Head of caudate nucleus (tissue), 42 donors: ENCODE measurements around the gene PDCD6IP.

Experiments
- DNase-seq, 42 donors: peaks; one replicate each; pipeline versions ENCODE4 v3.0.0 to v3.0.0-alpha.2; 2020 to 2021; ENCODE audit warnings: mixed read lengths in 7 of 42
- intact Hi-C: fragments of 100-400 bp; cut with DNase I; formaldehyde crosslinking; loops from one replicate; pipeline ENCODE4 v1.15.0; 2022

PDCD6IP gene

DNA sequence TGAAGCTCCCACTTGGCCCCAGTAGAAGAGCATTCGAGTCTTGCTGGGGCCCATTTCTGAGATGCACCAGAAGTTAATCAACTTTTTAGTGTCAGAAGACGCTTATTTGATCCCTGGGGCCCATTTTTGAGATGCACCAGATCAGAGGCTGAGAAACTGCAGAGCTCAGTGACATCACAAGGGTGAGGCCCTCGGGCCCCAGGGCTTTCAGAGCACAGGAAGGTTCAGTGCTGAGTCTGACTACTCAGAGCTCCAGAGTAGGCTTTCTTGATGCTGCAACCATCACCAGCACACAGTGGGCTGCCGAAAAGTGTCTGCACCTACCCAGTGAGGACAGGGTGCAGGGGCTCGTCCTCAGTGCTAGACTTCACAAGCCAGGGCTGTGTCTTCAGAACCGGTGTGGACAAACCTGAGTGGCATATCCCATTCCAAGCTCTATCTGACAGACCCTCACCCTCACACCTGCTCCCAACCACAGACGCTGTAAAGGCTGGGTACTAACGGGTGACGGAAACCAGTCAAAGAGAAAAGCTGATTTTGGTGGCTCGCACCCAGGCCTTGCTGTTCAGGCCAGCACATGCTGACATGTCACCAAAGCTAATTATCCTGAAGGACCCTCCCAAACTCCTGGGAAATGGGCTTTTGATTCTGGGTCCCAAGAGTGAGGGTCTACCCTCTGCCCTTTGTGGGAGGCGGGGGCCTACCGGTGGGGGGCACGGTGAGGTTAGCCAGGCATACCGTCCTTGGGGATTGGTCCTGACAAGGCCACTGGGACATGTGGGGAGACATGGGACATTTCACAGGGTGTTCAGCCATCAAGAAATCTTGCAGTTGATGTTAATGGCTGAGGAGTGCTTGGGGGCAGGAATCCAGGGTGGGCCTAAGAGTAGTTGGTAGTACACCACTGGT is 83.0 kb downstream of the PDCD6IP start:
- intact Hi-C loops, result loop anchor here (10.0 kb wide), 1 partner anchor 803 kb away; no protein-coding TSS in a partner anchor

GRCh38 chr3:33882296-33882695 is 83.9 kb downstream of the PDCD6IP start:
- intact Hi-C loops, result loop anchor here (10.0 kb wide), 1 partner anchor 803 kb away; no protein-coding TSS in a partner anchor
- DNase-seq, result no peak

More for the DNA sequence above, 83.0 kb downstream of the PDCD6IP start:
- DNase-seq, result no peak

DNA sequence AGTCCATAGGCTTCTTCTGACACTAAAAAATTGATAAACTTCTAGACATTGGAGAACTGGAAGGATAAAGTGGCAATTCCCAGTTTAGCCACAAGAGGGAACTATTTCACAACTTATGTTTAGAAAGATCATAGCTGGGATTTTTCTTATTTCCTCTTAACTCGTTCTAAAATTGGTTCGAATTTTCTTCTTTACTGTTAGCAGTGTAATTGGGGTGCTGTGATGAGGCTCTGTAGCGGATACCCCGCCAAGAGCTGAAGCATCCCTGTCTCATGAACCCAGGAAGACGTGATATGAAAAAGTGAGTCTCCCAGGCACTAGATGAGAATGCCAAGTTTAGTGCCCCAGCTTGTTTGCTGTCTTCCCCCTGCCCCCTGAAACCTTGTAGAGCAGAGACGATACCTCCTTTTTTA is 85.1 kb downstream of the PDCD6IP start:
- intact Hi-C loops, result loop anchor here (10.0 kb wide), 1 partner anchor 801 kb away; no protein-coding TSS in a partner anchor
- DNase-seq, result peak in 11 of 42 donors; percentile 10 to 73 (median 43)

DNA sequence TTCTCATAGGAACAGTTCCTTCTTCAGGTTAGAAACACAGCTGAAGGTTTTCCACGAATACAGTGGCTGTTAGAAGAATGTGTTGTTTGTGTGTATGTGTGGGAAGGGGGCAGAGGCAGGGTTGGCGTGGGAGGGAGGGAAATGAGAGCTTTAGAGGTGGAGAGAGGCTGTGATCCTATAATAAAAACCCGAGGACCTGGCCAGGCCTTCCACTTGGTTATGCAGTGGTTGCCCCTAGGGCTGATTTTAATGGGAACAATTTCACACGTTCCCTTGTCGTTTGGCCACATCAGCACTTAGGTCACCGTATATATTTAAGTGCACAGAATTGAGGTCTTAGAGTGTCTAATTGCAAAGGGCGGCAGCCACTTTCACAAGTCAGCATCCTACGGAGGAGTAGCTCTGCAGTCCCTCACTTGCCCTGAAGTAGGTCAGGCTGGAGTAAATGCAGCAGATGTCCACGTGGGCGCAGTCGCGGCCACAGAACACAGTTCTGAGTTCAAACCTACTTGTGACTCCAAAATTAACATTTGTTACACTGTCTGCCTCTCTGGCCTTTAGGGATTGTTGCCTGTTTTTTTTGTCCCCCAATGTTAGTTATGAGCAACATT is 85.6 kb downstream of the PDCD6IP start:
- intact Hi-C loops, result loop anchor here (10.0 kb wide), 1 partner anchor 801 kb away; no protein-coding TSS in a partner anchor
- DNase-seq, result peak in 1 of 42 donors; percentile 13

GRCh38 chr3:33884701-33885100 is 86.3 kb downstream of the PDCD6IP start:
- intact Hi-C loops, result loop anchor here (10.0 kb wide), 1 partner anchor 800 kb away; no protein-coding TSS in a partner anchor
- no peak for DNase-seq

- intact Hi-C loops, result loop anchor here (10.0 kb wide), 1 partner anchor 799 kb away; no protein-coding TSS in a partner anchor
- no peak for DNase-seq
These were observed 87.1 kb downstream of the PDCD6IP start for GRCh38 chr3:33885496-33885895.

DNA sequence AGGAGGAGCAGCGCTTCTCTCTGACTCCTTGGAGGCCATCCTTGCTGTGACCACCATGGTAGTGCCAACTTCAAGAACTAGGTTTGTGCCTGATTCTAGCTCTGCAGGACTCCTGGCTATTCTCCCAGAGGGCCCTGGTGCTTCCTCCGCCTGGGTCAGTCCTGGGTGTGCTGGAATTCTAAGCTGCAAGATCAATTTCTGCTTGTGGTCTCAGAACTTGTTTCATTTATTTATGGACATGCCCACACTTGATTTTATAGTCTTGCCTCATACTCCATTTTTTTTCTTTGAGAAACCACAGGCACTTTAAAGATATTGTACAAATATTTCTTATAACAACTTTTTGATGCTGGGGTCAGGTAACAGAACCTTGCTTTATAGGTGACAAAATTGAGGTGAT is 87.6 kb downstream of the PDCD6IP start:
- no peak for DNase-seq
- intact Hi-C loops, result loop anchor here (10.0 kb wide), 1 partner anchor 799 kb away; no protein-coding TSS in a partner anchor

GRCh38 chr3:33887478-33887877 is 89.0 kb downstream of the PDCD6IP start:
- intact Hi-C loops, result loop anchor here (10.0 kb wide), 1 partner anchor 797 kb away; no protein-coding TSS in a partner anchor
- no peak for DNase-seq

GRCh38 chr3:33889394-33890039 is 91.1 kb downstream of the PDCD6IP start:
- intact Hi-C loops, result loop anchor here (10.0 kb wide), 1 partner anchor 795 kb away; no protein-coding TSS in a partner anchor
- DNase-seq, result no peak

GRCh38 chr3:33892655-33893054 is 94.2 kb downstream of the PDCD6IP start:
- intact Hi-C loops, result no loop called here

GRCh38 chr3:33895658-33896057 is 97.2 kb downstream of the PDCD6IP start:
- intact Hi-C loops, result no loop called here
- DNase-seq, result no peak

More at GRCh38 chr3:33892655-33893054, 94.2 kb downstream of the PDCD6IP start:
- no peak for DNase-seq

DNA sequence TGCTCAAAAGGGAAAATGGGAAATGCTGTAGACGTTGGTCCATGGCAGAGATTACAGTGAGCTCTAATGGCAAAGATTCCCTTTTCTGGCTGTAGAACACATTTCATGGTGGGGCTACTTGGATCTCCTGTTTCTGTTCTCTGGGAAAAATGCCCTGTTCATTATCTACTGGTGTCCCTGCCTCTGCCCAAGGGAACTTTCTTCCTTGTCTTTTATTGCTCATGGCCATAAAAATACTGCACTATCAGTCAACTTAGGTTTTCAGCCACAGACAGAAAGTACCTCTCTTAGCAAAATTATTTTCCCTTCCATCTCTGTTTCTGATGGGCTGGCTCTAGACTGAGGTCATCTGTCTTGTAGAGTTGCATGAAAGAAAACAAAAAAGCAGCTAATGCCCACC is 98.9 kb downstream of the PDCD6IP start:
- no peak for DNase-seq
- intact Hi-C loops, result no loop called here

DNA sequence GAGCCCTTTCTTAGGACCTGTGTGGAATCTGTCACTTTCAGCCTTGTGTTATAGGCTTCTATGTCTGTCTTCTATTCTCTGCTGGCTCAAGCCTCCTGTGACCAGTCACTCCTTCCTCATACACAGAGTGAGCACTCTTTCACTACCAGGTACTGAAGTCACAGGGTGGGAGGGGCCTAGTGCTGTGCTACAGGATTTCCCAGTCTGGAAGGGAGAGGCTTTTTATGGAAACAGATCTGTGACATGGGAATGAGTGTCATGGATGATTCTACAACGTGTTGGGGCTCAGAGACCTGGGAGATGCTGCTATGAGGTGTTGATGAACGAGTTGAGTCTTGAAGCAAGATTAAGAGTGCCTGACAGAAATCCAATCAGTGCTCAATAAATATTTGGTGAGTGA is 100.5 kb downstream of the PDCD6IP start:
- no peak for DNase-seq
- intact Hi-C loops, result no loop called here

DNA sequence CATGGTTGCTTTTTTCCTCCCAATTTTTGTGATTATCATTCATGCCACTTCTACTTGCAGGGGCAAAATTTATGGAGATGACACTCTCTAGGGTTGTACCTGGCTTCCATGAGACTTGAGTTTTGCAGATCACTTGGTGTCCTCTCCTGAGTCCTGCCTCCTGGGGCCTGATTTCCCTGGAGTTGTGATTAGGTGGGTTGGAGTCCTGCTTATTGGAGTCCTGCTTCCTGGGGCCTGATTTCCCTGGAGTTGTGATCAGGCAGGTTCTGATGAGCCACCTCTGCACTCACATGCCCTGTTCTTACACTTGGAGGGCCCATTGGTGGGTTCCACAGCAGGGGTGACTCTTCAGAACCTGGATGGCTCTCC is 102.0 kb downstream of the PDCD6IP start:
- DNase-seq, result no peak
- intact Hi-C loops, result no loop called here

GRCh38 chr3:33900809-33901505 is 102.5 kb downstream of the PDCD6IP start:
- intact Hi-C loops, result no loop called here

DNA sequence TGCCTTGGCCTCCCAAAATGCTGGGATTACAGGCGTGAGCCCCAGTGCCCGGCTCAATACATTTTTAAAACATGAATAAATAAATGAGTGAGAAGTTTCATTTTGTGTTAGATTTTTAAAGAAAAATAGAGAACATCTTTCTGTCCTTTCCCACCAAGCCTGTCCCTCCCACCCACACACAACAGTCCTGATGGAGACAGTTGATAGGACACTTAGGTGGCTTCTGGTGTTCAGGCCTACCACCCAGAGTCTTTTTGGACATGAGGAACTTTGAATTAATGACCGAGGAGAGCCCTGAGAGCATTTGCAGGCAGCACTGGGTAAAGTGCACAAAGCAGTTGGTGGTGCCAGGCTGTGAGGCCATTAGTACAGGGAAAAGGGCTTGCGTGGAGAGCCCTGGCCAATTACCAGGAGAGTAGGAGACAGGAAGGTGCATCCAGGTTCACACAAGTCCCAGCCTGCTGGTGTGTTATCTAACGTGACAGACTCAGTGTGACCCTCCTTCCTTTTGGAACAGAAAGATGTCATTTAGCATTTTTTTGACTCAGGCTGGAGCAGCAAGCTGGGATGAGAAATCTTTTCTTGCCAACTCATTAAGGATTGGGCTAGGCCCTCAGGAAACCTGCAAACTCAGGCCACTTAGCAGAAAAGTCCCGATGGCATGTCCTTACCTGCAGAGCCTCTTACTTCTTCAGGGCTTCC is 103.6 kb downstream of the PDCD6IP start:
- intact Hi-C loops, result no loop called here
- DNase-seq, result no peak

More at GRCh38 chr3:33900809-33901505, 102.5 kb downstream of the PDCD6IP start:
- no peak for DNase-seq

DNA sequence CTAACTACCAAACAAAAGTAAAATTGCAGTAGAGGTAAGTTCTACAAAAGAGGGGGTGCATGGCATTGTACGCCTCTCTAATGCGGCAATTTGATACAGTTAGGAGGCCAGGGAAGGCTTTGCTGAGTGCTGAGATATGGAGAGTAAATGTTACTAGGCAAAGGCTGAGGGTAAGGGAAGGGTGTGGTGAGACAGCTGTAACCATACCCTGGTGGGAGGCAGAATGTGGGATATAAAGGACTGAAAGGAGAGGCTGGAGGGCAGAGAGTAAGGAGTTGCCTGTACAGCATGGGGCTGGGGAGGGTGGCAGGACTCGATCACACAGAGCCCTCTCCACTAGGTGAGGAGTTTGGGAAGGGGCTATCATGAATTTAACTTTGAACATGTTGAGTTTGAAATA is 106.3 kb downstream of the PDCD6IP start:
- intact Hi-C loops, result no loop called here

DNA sequence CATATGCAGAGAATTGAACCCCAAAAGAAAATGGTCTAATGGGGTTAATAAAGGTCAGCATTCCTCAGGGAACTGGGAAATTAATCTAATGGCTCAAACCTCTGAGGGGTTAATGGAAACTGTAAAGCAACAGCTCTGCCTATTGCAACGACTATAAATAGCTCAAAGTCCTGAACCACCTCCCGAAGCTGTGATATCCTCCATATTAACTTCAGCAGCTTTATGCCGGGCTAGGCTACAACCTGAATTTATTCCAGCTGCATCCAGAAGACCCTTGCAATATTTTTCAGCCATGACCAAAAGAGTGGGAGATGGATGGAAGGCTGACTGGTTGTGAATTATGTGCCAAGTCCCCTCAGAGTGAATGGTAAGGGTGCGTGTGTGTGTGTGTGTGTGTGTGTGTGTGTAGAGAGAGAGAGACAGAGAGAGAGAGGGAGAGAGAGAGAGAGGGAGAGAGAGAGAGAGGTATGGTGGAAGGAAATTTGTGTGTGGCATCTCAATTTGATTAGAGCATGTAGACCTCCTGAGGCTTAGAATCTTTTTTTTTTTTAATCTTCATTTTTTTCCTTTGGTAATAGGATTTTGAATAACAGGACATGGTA is 109.9 kb downstream of the PDCD6IP start:
- no peak for DNase-seq
- intact Hi-C loops, result no loop called here

More for the DNA sequence above, 106.3 kb downstream of the PDCD6IP start:
- DNase-seq, result no peak
